HepG2 (cell line): ENCODE data around the gene MLX. TPM values are rescaled to one million over a fixed set of nuclear protein-coding genes. Genes with fewer than 3 reads are reported as not detected.

ENCODE experiments used
- AHDC1 ChIP-seq: sonication (generic); formaldehyde crosslinking; IDR thresholded peaks from 2 replicates; pipeline ENCODE4 v1.5.1; 2020; ENCODE audit warnings: mild to moderate bottlenecking, missing genetic modification reagents, borderline replicate concordance
- GPN1 ChIP-seq: sonication (generic); formaldehyde crosslinking; IDR thresholded peaks from 2 replicates; pipeline ENCODE4 v1.5.1; 2020; ENCODE audit warnings: missing genetic modification reagents, borderline replicate concordance
- IKZF4 ChIP-seq: sonication (generic); formaldehyde crosslinking; IDR thresholded peaks from 2 replicates; pipeline ENCODE4 v1.5.1; 2020; ENCODE audit warnings: borderline replicate concordance, mild to moderate bottlenecking, low read depth, missing genetic modification reagents; ENCODE audit errors: not compliant biosample characterization
- MNT ChIP-seq: fragments of 450-650 bp; IDR thresholded peaks from 2 replicates; pipeline ENCODE4 v1.6.1; 2016
- MTA1 ChIP-seq: sonication (generic); formaldehyde crosslinking; IDR thresholded peaks from 2 replicates; pipeline ENCODE4 v1.4.0; 2020; ENCODE audit warnings: missing genetic modification reagents, mild to moderate bottlenecking, borderline replicate concordance
- NFE2 ChIP-seq: sonication (generic); formaldehyde crosslinking; IDR thresholded peaks from 2 replicates; pipeline ENCODE4 v1.4.0; 2020; ENCODE audit warnings: missing genetic modification reagents
- PRDM10 ChIP-seq: sonication (generic); formaldehyde crosslinking; IDR thresholded peaks from 2 replicates; pipeline ENCODE4 v1.4.0; 2020; ENCODE audit warnings: low read depth, missing genetic modification reagents
- SAFB2 ChIP-seq: sonication (generic); formaldehyde crosslinking; IDR thresholded peaks from 2 replicates; pipeline ENCODE4 v1.5.1; 2020; ENCODE audit warnings: missing genetic modification reagents, low read depth, mild to moderate bottlenecking, borderline replicate concordance
- TIGD3 ChIP-seq: sonication (generic); formaldehyde crosslinking; IDR thresholded peaks from 2 replicates; pipeline ENCODE4 v1.5.1; 2020; ENCODE audit warnings: mild to moderate bottlenecking, missing genetic modification reagents, borderline replicate concordance
- U2AF1 ChIP-seq: fragments of 200-400 bp; formaldehyde crosslinking; optimal IDR thresholded peaks from 2 replicates; pipeline ENCODE3; 2017; ENCODE audit warnings: mild to moderate bottlenecking, low read depth, low read length
- ZNF800 ChIP-seq: sonication (generic); formaldehyde crosslinking; IDR thresholded peaks from 2 replicates; pipeline ENCODE4 v1.4.0; 2020; ENCODE audit warnings: missing genetic modification reagents
- ZSCAN12 ChIP-seq: sonication (generic); formaldehyde crosslinking; IDR thresholded peaks from 2 replicates; pipeline ENCODE4 v1.9.0; 2021; ENCODE audit warnings: mild to moderate bottlenecking, missing genetic modification reagents
- polyA plus RNA-seq, 8 experiments: library from polyadenylated mRNA; depleted of rRNA in 3 of 8; stranded (reverse) in 7 of 8; unstranded in 1 of 8; fragments of >200 nt; fragmentation: Illumina TruSeq in 4 of 8; extraction: Trizol in 4 of 8; gene quantifications; 2 replicates each; pipeline versions ENCODE4 v1.2.1 to v1.2.3, GENCODE V29; 2011 to 2016; ENCODE audit warnings: low read depth in 4 of 8, missing spikeins in 1 of 8, mixed read lengths in 1 of 8; ENCODE audit not compliant: insufficient read depth in 1 of 8
- total RNA-seq, 5 experiments: library from RNA; depleted of rRNA; stranded (reverse); fragments of >200 nt; fragmentation: Illumina TruSeq; extraction: Trizol; gene quantifications; 2 replicates each; pipeline ENCODE4 v1.2.3, GENCODE V29; 2016; ENCODE audit warnings: low read depth in 1 of 5

Gene MLX
- total and polyA plus RNA-seq, 2 of the 13 experiments (the other 11 are each of a cell fraction or from before 2014, with no cell fraction given) = 38.9 to 74.4 TPM

- TF ChIP-seq ZNF800 (CRISPR knock-in tag) (peak; percentile 66; the same call in 1 of the 2 replicates), AHDC1 (peak; percentile 54; the same call in 1 of the 2 replicates), U2AF1 (no peak), PRDM10 (CRISPR knock-in tag) (0 out of 2 replicates have a peak, but pooled peaks have one; percentile 21), IKZF4 (CRISPR knock-in tag) (peak; percentile 32), NFE2 (CRISPR knock-in tag) (no peak), MTA1 (peak; percentile 65; the same call in 1 of the 2 replicates), GPN1 (CRISPR knock-in tag) (no peak), TIGD3 (CRISPR knock-in tag) (no peak), SAFB2 (CRISPR knock-in tag) (peak; percentile 84; the same call in 1 of the 2 replicates), ZSCAN12 (CRISPR knock-in tag) (no peak), MNT (no peak)
These were observed 31.5 kb upstream of the MLX start (continued) for GRCh38 chr17:42535155-42536047.
